PC-9 (cell line): ENCODE measurements around the gene FUT6.

ENCODE experiments used
- EZH2 ChIP-seq: fragments of 200-600 bp; sonication (generic); IDR thresholded peaks from 2 replicates; pipeline ENCODE4 v1.8.0; 2017; ENCODE audit warnings: antibody characterized with exemption, low read depth
- TF ChIP-seq, protein P1 (sequence below): fragments of 200-600 bp; sonication (generic); conservative IDR thresholded peaks from 2 replicates; pipeline ENCODE4 v1.6.1; 2017; ENCODE audit warnings: mixed run types, antibody characterized with exemption, mild to moderate bottlenecking, moderate library complexity

DNA sequence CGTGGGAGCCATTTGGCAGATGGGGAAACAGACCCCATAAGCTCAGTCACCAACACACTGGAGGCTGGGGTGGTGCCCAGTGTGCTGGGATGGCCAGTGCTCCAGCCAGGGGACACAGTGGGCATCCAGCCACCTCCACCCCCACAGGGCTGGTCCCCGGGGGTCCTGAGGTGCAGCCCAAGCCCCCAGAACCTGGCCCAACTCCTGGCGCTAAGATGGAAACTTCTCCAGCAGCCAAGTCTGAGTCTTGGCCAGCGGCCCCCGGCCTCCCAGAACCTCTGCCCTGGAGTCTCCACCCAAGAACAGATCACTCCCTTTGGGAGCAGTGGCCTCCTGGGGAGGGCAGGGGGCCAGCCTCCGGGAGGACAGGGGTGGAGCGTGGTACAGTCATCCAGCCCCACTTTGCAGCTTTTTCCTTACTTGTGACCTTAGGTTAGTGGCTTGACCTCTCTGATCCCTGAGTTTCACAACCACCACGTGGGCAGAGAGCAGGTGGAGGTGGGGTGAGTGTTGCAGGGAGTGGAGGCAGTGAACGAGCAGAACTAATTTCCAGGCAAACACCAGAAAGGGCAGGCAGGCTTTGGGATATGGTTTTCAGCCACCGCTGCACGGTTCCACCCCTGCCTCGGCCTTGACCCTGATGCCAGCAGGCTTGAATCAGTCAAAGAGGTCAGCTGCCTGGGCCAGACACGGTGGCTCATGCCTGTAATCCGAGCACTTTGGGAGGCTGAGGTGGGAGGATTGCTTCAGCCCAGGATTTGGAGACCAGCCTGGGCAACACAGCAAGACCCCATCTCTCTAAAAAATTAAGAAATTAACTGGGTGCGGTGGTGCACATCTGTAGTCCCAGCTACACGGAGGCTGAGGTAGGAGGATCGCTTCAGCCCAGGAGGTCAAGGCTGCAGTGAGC, 38.9 kb downstream of the FUT6 start:
- TF ChIP-seq, protein P1, sequence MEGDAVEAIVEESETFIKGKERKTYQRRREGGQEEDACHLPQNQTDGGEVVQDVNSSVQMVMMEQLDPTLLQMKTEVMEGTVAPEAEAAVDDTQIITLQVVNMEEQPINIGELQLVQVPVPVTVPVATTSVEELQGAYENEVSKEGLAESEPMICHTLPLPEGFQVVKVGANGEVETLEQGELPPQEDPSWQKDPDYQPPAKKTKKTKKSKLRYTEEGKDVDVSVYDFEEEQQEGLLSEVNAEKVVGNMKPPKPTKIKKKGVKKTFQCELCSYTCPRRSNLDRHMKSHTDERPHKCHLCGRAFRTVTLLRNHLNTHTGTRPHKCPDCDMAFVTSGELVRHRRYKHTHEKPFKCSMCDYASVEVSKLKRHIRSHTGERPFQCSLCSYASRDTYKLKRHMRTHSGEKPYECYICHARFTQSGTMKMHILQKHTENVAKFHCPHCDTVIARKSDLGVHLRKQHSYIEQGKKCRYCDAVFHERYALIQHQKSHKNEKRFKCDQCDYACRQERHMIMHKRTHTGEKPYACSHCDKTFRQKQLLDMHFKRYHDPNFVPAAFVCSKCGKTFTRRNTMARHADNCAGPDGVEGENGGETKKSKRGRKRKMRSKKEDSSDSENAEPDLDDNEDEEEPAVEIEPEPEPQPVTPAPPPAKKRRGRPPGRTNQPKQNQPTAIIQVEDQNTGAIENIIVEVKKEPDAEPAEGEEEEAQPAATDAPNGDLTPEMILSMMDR: no peak
- no peak for TF ChIP-seq EZH2
